ENCODE results near the gene NAP1L4.

The NAP1L4 gene

DNA sequence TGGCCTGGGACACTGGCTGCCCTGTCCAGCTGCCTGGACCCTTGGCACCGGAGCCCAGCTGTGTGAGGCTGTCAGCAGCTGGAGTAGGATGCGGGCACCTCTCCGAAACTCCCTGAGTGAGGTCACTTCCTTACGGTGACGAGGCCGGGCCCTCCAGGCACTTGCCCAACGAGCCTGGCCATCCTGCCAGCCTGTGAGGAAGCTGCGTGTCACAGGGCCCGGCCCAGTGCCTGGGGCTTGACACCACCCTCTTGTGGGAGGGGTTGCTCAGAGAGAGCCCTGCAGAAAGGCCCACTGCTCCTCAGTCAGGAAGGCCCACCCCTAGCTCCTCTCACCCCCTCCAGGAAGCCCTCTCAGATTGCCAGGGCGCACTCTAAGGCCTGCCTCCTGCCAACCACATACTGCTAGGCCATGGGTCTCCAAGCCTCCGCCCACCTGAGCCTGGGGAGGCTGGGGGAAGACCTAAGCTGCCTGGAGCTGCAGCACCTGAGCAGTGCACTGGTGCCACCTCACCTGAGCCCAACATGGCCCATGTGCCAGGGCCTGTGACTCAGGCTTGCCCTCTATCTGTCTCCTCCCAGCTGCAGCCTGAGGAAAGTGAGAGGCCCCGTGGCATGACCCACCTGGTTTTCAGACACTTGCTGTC, 58.6 kb downstream of the NAP1L4 start:
- peak; percentile 30 for DNase-seq

DNA sequence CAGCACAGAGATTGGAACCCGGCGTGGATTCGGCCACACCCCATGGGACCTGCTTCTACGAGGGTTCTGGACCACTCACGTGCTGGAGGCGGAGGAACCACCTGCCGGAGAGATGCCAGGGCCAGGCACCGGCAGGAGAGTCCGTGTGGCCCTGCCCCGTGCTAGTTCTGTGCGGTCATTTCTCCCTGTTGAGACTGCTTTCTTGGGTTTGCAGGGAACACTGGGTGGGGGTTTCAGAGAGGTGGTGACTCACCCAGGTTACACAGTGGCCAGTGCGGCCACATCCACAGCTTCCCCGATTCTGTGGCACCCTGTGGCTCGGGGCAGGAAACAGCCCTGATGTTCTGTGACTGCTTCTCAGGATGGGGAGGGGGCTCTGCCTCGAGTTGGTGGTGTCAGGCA, 59.3 kb downstream of the NAP1L4 start:
- DNase-seq, result no peak

DNA sequence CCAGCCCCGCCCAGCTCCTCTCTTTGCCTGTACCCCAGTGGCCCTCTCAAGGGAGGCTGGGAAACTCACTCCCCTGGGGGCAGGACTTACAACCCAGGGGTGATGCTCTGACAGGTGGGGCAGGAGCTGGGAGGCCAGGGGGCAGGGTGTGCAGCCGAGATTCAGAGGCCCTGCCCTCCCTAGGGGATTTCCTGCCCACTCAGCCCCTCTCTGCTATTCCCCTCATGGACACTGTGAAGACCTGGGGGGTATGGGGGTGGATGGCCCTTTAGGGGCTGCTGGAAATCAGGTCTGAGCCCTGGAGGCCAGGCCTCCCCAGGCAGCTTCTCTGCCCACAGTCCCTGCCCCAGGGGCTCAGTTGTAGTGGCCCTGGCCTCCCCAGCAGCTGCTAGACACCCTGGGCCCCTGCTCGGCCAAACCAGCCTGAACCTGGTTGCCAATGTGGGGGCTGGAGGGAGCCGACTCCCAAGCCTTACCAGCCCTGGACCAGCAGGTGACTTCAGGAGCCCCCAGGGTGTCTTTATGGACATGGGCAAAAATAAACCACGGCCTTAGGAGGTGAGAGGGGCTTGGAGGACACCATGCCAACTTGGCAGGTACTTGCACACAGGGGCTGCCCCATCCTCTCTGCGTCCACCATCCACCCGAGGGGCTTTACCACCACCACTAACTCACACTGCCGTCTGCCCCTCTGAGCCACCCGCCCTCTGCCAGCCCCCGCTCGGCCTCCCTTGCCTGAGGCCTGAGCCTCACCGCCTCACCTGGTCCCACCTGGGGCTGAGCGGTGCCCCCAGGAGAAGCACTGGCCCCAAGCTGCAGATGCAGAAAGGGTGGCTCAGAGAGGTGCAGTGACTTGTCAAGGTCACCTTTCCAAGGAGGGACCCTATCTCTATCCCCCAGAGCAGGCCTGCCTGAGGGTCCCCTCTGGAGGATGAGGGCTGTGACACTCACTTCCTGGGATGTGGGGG, 60.1 kb downstream of the NAP1L4 start:
- no peak for DNase-seq

DNA sequence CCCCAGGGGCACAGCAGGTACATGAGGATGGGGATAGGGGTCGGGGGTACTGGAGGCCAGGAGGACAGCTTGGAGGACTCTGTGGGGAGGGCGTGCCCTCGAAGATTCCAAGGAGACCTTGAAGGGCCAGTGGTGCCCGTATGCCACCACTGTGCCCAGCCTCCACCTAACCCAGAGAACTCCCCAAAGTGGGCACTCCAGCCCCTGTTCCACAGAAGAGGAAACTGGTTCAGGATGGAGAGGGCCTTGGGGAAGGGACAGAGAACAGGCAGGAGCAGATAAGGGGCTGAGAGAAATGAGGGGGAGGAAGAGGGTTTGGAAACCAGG, 60.7 kb downstream of the NAP1L4 start:
- DNase-seq, result no peak

DNA sequence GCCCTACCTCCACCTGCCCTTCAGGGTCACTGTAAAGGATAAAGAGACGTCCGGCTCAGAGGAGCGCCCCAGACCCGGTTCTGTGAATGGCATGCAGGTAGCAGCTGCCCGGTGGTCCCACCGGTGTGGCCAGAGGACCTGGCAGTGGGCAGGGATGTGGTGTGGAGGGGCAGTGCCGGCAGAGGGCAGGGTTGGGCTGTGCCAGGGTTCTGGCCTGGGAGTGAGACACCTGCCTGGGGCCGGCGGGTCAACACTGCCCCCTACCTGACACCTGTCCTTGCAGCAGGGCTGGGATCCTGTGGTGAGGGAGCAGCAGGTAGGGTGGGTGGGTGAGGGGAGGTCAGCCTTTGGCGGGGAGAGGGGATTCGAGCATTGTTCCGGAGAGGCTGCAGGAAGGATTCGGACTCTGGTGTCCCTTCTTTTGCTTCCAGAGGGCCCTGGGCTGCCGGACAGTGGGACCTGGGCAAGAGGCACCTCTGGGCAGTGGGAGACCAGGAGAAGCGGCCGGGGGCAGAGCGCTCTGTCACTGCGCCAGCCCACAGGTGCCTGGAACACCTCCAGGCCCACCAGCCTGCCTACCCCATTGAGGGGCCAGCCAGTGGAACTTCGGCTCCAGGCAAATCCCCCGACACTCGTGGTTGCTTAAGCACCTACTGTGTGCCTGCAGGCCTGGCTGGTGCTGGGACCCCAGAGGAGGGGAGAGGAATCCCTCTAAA, 61.3 kb downstream of the NAP1L4 start:
- peak; percentile 29 for DNase-seq

DNA sequence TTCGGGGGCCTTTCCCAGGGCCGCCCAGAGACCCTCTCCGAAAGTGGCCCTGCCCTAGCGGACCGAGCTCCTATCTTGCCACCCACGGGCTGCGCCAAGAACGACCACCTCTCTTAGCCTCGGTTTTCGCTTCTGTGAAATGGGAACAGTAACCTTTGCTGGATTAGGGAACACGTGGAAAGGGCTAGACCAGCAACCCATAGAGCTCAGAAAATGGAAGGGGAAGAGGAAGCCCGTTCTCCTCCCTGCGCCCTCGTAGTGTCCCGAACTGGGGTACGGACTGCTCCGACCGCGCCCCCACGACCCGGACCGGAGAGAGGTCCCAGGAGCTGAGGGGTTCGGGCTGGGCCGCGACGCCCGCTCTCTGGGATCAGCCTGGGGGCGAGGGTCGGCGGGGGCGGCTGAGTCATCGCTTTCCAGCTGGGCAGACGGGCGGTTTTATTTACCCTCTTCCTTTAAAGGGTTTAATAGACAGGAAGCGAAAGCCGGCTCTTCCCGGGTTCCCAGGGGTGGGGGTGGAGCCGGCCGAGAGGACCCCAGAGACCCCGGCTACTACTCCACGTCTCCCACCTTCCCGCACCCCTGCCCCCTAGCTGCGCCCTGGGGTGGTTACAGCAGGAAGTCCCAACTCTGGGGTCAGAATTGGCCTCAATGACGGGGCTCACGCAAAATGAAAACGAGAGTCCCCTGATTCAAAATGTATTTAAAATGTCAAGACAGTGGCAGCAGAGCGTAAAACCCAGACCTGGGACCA, 62.0 kb downstream of the NAP1L4 start:
- DNase-seq, result no peak

DNA sequence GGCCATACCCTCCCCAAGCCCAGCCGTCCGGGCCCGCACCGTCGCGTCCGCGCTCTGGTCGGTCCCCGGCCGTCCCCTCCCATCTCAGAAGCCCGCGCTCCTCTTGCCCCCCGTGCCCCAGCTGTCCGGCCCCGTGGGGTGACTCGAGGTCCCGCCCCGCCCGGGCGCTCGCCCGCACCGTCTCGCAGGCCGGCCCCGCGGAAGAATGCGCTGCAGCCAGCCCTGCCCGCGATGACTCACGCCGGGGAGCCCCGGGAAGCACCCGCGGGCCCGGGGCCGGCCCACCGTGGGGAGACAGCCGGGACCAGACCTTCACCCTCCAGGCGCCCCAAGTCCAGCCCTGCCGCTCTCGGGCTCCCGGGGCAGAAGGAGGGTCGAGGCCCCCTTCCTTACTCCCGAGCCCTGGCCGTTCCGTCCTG, 62.6 kb downstream of the NAP1L4 start:
- DNase-seq, result no peak

DNA sequence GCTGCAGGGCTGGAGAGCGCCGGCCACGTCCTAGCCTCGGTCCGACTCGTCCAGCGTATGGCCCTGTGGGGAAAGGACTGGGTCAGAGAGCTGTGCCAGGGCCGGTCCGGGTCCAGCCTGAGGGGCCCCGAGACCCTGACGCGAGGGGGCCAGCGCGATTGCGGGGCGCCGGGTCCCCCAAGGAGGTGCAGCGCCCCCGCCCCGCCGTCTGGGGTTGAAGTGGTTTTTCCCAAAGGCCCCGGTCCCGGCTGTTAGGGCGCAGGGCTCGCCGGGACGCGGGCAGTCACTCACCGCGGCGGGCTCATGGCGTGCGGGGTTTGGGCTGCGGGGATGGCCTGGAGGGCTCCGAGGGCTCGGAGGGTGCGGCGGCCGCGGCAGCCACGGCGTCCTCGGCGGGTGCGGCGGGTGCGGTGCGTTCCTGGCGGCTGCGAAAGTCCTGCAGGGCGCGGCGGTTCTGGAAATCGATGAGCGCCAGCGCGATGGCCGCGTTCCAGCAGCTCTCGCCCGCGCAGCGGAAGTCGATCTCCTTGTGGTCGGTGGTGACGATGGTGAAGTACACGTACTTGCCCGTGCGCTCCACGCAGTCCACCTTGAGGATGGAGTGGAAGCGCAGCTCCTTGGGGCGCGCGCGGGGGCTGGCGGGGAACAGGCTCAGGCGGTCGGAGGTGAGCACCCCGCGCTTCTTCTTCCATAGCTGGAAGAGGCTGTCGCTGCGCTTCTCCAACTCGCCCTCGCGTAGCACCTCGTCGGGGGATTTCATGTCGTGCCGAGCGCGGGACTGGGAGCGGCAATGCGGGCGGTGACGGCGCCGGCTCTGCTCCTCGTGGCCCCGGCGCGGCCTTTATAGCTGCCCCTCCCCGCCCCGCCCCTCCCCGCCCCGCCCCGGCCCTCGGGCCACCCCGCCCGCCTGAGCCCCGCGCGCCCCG, 63.3 kb downstream of the NAP1L4 start, which contains the start of gene PHLDA2:
Gene PHLDA2, minus strand, starts transcription at position 816 of the 926 bp plus-strand sequence. Its CDS starts 56 bp downstream, at position 760.
- peak; percentile 41 for DNase-seq

DNA sequence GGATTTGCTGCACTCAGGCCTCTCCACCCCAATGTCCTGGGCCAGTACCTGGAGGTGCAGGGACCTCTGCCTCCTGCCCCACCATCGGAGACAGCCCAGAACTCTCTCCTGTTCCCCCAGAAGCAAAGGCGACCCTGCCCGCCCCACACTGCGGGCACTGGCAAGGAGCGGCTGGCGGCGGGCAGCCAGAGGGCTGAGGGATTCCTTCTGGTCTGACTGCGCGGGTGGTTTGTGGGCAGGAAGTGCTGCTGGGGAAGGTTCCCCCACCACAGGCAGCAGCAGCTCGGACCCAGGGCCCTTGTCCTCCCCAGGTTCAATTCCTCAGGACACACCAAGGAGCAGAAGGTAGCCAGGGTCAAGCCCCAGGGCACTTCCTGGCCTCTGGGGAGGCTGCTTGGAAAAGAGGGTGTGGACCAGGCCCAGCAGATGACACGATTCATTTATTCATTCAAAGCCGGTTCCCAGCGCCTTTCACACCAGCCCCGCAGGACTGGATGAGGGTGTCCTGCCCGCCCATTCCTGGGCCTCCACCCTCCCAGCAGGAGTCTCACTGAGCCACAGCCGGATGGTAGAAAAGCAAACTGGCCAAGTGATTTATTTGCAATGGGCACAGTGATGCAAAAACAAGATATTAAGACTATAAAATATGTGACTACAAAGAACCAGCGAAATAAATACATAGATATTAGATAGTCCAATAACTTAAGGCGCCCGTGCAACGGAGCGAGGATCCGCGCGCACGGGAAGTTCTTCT, 64.1 kb downstream of the NAP1L4 start:
- no peak for DNase-seq

DNA sequence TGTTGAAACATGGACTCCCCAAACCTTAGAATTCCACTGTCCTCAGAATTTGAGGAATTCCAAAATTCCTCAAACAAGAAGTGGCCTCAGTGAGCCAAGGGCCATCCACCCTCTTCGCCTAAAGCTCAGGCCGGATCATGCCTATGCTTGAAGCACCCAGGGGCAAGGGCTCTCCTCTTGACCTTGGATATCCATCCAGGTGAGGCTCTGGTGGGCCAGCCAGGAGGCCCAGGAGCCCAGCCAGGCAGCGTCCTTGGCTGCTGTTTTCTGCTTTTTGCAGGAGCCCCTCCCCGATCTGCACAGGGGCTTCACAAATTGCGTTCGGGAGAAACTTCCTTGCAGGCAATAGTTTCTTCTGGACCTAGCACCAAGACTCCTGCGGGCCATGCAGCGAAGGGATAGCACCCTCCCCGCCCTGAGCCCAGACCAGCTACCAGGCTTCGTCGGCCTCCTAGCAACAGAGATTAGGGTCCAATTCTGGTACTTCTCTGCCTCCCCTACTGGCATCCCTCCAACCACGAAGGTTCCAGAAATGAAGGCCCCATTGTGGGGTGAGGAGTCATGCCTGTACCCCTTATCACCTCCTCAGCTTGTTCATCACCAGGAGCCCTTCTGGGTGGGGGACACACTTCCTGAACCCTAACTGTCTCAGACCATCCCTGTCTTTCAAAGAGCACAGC, 64.9 kb downstream of the NAP1L4 start:
- DNase-seq, result no peak

DNA sequence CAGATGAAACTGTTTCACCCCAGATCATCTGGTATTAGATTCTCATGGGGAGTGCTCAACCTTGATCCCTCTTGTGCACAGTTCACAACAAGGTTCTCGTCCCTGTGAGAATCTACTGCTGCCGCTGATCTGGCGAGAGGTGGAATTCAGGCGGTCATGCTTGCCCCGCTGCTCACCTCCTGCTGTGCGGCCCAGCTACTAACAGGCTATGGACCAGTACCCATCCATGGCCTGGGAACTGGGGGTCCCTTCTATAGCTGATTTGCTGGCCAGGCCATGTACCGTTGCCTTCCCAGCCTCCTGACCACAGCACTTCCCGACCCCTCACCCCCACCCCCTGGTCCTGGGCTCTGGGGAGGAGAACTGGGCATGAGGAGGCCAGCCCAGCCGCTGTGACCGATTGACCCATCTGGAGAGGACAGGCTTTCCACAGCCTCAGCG, 65.5 kb downstream of the NAP1L4 start:
- no peak for DNase-seq

DNA sequence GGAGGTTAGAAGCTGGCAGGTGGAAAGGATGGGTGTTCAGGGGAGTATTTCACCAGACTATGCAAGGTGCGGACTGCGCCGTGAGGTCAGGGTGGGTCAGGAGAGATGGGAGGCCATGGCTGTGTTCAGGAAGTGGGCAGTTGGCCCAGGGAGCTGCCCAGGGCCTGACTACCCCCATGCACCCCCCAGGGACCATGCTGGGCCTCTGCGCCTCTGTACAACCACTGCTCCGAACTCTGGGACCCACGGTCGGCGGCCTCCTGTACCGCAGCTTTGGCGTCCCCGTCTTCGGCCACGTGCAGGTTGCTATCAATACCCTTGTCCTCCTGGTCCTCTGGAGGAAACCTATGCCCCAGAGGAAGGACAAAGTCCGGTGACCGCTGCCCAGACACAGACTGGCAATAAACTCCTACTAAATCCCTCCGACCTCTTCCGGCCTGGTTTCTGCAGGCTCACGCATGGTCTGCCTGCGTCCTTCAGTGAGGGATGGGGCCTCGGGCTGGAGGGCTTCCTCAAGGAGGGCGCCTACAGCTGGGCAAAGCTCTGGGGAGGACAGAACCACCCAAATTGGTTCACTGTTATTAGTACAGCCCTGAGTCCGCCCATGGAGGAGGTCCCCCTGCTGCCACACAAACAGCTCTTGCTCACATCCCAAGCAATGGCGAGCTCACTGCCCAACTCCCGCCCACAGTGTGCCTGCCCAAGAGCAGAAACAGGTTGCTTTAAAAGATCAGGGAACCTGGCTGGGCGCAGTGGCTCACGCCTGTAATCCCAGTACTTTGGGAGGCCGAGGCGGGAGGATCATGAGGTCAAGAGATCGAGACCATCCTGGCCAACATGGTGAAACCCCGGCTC, 67.1 kb downstream of the NAP1L4 start:
- no peak for DNase-seq

DNA sequence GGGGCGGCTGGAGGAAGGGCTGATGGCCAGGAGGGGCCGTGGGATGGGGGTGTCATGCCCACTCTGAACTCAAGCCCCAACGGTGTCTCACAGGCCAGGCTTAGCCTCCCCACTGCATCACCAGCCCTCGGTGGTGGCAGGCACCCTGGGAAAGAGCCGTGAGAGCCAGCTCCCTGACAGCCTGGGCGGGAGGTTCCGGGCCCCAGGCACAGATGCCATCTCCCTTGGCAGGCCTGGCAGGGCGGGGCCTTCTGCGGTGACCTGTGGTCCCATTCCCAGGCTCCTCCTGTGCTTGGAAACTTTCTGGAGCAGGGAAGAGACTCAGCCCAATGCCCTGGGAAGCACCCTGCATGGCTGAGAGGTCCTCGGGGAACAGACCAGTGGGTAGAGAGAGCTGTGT, 67.7 kb downstream of the NAP1L4 start:
- DNase-seq, result no peak

DNA sequence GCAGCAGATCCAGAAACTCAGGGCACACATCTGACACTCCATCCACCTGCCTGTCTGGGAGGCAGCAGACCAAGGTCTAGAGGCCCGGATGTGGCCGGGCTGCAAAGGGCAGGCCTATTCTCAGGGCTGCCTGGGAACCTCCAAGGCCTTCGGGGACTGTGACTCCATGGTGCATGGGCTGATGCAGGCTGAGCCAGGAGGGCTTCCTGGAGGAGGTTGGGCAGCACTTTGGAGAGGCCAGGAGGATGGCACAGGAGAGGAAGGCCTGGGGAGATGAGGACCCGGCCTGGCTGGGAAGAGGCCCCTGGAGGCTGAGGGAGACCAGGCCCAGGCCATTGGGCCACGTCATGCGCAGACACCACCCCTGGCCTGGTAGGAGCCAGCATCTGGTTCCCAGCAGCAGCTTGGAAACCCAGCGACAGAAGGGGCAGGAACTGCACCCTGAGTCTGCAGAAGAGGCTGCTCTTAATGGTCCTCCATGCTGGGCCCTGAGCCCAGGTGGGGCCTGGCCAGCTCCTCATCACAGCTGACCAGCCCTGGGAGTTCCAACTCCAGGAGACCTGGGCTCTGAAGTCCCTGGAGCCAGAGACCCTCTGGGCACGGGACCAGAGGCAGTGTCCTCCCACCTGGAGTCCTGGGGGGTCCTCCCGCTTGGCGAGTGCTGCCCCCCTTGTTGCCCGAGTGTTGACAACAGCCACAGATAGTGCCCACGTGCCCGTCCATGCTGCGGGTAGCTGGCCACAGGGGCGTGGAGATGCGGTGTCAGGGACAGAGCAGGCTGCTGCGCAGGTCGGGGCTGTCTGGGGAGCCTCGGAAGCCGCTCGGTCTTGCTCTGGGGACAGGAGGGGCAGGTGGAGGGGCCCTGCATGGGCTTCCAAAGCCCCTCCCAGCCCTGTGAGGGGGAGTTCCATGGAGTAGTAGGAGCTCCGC, 68.4 kb downstream of the NAP1L4 start:
- DNase-seq, result no peak

DNA sequence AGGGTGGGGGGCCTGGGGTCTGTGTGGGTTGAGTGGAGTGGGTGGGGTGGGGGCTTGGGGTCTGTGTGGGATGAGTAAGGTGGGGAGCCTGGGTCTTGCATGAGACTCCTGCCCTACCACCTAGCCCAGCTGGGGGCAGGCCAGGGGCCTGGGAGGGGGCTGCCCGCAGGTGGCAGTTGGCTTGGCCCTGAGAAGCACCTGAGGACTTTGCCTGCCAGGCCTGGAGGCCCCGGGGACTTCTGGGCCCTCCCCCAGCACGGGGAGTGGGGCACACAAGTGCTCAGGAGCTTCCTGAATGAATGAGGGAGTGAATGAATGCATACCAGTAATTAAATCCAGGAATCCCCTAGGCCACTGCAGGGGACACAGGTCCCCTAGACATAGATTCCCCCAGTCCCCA, 69.5 kb downstream of the NAP1L4 start:
- DNase-seq, result no peak

DNA sequence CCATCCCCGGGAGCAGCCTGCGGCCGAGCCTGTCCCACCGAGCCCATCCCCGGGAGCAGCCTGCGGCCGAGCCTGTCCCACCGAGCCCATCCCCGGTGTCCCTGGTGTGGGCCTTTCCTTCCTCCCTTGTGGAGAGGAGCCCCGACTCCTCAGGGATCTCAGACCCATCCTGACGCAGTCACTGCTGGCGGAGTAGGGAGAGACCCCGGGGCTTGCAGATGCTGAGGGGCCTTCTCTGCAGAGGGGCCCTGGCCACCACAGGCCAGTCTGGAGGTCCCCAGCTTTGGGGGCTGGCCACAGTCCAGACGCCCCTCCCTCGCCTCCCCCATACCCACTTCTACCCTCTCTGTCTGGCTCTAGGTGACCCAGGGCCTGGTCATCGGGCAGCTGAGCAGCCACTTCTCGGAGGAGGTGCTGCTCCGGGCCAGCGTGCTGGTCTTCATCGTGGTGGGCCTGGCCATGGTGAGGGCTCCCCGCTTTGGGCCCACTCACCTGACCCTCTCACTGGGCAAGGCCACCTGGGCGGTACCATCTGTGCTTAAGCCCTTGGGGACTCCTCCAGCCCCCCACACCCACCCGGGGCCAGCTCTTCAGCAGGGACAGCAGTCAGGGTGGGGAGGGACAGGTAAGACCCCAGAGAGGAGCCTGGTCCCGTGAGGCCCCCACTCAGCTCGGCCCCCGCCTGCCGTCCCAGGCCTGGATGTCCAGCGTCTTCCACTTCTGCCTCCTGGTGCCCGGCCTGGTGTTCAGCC, 70.2 kb downstream of the NAP1L4 start:
- DNase-seq, result no peak

DNA sequence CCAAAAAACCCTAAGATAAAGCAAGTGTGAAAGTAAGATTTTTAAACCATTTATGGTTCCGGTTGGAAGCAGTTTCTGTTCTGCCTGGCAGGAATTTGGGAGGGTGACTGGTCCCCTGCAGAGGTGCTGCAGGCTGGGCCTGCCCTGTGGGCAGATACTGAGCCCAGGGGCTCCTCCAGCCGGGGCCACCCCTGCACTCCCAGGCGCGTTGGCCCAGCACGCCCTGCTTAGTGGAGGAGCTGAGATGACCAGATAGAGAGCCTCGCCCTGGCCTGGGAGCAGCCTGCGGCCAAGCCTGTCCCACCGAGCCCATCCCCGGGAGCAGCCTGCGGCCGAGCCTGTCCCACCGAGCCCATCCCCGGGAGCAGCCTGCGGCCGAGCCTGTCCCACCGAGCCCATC, 70.9 kb downstream of the NAP1L4 start:
- DNase-seq, result no peak
